ENCODE results near the gene GAS2.

GAS2 gene

DNA sequence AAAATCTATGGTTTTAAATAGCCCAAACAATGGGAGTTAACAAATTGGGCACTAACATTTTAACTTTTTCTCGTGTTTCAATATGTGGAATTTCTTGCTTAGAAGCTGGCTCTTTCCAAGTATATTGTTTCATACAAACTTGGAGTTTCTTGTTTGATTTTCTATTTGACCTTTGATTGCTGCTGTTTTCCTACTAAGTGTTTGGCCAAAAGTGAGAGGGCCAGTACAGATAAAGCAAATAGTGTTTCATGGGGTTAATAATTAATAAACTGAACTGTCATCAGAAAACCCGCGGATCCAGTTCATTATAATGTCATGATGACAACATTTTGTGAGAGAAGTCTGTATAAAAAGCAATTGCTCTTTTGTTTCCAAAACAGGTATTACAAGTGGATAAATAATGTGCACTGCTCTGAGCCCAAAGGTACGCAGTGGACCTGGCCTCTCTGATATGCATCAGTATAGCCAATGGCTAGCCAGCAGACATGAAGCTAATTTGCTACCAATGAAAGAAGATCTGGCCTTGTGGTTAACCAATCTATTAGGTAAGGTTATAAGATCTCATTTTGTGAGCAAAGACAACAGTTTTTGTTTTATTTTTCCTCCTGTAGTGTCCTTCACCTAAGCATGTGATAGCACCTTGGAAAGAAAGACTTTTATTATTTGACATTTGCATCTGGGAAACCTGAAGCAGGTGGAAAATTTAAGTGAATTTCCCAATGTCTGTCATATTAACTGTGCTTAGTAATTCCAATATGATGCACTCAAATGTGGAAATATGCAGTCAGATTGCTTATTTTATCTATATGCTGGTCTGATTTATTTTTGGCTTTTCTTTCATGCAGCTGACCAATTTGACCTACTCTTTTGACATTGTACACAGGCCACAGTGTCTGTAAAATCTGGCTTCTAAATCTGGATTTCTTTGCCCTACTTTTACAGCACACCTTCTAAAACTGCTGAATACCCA lies 8.3 kb downstream of the GAS2 start:
- no peak for DNase-seq (ENCODE audit: low spot score)

DNA sequence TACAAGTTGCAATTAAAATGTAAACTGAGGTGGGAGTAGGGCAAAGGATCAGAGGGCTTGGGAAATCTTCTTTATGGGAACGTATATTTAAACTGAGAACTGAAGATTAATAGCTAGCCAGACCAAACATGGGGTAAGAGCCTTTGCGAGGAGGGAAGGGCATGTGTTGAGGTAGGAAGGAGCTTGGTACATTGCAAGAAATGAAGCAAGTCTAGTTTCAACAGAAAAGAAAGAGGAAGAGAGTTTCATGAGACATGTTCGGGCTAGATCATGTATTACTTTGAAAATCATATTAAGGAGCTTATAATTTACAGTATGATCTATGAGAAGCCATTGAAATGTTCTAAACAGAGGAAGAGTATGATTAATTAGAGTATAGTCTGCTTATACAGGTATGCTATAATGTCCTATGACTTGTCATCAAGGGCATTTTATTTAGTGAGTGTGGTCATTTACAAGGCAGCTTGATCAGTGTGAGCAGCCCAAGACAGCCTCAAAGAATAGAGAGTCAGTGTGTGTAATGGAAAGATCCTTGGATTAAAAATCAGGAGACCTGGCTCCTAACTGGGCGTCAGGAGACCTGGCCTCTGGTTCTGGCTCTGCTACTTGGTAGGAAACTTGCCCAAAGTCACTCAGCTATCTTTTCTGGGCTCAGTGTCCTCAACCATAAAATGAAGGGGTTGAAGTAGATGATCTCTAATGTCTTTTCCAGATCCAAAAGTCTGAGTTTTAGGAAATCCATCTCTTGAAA lies 10.9 kb downstream of the GAS2 start:
- DNase-seq (ENCODE audit: low spot score) = no peak

GRCh38 chr11:22680628-22681027 lies 14.2 kb downstream of the GAS2 start:
- no peak for DNase-seq (ENCODE audit: low spot score)

- no peak for DNase-seq (ENCODE audit: low spot score)
Measured at GRCh38 chr11:22681281-22681812, 14.9 kb downstream of the GAS2 start.

- DNase-seq (ENCODE audit: low spot score) = no peak
Measured at GRCh38 chr11:22684082-22684481, 17.7 kb downstream of the GAS2 start.

- no peak for DNase-seq (ENCODE audit: low spot score)
Measured at GRCh38 chr11:22685111-22685510, 18.7 kb downstream of the GAS2 start.

DNA sequence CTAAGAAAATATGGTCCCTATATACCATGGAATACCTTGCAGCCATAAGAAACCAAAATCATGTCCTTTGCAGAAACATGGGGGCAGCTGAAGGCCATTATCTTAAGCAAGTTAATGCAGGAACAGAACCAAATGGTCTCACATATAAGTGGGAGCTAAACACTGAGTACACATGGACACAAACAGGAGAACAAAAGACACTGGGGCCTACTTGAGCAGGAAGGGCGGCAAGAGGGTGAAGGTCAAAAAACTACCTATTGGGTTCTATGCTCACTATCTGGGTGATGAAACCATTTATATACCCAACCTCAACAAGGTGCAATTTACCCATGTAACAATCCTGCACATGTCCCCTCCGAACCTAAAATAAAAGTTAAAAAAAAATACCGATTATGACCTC lies 22.5 kb downstream of the GAS2 start:
- no peak for DNase-seq (ENCODE audit: low spot score)

DNA sequence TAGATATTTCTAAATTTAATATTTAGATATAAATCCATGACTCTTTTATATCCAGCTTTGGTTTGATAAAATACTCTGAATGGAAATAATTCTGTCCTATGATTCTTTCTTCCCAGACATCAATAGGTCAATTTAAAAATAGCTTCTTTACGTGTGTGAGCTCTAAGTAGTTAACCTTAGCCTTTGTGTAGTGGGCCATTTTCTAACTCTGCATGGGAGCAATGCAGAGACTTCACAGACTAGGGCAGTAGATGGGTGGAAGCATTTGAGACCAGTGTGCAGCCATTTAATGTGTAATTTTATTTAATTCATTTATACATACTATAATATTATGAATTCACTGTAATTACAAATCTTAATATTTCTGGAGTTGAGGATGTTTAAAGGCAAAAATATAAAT lies 23.8 kb downstream of the GAS2 start:
- no peak for DNase-seq (ENCODE audit: low spot score)

DNA sequence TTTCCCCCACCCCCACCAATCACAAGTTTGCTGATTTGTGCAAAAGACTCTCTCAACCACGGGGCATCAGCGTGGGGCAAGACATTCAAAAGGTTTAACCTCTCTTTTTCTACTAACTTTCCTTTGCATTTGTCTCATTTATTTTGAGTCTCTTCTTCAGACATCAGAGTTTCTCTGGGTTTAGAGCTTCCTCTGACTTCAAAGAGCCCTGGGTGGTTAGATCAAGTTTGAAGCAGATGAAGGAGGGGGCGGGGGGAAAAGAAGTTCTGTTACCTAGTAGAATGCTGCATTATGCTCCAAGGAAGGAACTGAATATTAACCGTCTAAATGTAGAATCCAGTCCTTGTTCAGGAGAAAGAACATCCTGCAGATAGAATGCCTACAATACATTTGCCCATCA lies 24.5 kb downstream of the GAS2 start:
- DNase-seq (ENCODE audit: low spot score) = no peak

DNA sequence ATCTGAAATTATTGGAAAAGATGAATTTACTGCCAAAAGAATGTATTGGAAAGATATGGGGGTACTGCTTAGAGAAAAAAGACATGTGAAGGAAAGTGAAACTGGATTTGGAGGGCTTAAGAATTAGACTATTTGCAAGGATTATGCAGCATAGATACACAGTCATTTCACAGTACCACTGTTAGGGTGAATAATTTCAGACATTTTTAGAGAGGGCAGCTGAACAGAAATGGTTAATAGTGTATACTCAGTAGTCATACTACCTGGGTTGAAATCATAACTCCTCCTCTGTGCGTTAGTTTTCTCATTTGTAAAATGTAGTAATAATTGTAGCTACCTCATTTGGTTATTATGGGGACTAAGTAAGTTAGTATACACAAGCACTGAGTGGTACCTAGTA lies 33.0 kb downstream of the GAS2 start:
- no peak for DNase-seq (ENCODE audit: low spot score)

DNA sequence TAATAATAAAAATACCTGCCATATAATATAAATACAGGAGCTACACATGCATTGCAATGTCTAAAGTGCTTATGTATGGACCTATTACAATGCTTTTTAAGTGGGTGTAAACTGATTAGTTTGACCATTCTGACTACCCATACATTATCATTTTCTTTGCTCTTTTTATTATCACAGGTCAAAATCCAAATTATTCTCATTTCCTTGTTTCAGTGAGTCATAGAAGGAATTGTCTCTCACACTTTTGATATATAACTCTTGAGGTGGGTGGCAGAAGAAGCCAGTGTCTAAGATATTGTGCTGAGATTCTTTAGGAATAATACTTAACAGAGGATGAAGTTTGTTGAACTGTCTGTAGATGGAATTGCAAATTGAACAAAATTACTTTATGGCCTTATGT lies 35.6 kb downstream of the GAS2 start:
- no peak for DNase-seq (ENCODE audit: low spot score)

- peak; percentile 10 for DNase-seq (ENCODE audit: low spot score)
Measured at GRCh38 chr11:22703040-22703439, 36.6 kb downstream of the GAS2 start.

- no peak for DNase-seq (ENCODE audit: low spot score)
Measured at GRCh38 chr11:22703591-22703990, 37.2 kb downstream of the GAS2 start.

DNA sequence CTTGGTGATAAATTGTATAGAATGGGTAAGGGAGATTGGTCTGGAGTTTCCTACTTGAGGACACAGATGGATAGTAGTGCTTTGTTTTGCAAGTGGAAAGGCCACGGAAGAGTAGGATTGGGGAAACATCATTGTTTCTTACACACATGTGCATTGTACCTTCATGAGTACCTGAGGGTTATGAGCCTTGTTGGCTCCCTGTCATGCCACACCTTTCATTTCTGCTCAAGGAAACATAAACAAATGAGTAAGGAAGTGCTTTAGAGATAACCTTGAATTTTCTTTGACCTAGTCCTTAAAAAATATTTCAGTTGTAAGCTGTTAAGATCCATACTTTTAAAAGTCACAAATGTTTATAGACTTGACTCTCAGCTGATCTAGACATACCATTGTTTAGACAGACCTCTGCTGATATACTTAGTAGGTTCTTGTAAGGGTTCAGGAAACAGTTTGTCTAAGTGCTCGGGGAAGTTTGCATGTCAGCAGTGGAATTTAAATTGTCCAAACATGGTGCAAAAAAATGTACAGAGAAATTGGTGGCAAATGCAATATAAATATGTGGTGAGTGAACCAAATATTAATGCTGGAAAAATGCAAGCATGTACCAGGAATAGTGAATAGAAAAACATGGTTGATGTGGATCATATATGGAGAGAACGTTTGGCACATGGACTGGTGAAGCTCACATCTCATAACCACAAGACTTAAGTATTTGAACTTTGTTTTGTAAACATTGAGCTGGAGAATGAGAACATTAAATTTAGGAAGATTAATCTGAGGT lies 40.9 kb downstream of the GAS2 start:
- DNase-seq (ENCODE audit: low spot score) = no peak

DNA sequence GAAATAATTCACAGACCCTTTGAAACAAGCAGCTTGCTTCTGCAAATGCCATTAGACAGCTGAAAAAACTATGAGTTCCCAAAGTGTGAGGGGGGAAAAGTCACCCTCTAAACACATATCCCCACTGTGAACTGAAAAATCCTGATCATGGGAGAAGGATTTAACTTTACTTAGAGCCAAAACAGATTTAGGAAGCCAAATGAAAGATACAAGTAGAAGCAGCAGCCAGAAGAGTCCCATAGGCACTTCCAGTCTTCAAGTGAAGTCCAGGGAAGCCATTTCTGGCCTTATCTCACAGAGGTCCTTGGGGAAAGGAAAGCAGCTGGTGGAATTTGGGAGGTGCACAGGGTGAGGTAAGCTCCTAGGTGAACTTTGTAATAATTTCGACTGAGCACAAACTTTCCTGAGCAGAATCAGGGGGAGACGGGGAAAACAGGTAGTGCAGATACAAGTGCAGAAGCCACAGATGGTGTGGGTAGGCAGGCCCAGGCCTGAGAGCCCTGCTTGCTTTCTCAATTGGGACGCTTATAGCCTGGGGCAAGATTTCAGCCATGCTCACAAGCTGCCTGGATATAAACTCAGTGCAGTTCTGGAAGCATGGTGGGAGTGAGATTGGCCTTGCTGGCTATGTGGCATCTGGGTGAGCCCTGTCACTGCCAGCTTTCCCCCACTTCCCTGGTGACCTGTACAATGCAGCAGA lies 44.8 kb downstream of the GAS2 start:
- no peak for DNase-seq (ENCODE audit: low spot score)

- no peak for DNase-seq (ENCODE audit: low spot score)
Measured at GRCh38 chr11:22711880-22712279, 45.5 kb downstream of the GAS2 start.

DNA sequence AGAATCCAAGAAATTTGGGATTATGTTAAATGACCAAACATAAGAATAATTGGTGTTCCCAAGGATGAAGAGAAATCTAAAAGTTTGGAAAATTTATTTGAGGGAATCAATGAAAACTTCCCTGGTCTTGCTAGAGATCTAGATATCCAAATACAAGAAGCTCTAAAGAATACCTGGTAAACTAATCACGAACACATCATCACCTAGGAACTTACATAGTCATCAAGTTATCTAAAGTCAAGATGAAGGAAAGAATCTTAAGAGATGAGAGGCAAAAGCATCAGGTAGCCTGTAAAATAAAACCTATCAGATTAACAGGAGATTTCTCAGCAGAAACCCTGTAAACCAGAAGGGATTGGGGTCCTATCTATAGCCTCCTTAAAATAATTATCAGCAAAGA lies 46.9 kb downstream of the GAS2 start:
- DNase-seq (ENCODE audit: low spot score) = no peak

- no peak for DNase-seq (ENCODE audit: low spot score)
Measured at GRCh38 chr11:22715971-22716370, 49.6 kb downstream of the GAS2 start.

DNA sequence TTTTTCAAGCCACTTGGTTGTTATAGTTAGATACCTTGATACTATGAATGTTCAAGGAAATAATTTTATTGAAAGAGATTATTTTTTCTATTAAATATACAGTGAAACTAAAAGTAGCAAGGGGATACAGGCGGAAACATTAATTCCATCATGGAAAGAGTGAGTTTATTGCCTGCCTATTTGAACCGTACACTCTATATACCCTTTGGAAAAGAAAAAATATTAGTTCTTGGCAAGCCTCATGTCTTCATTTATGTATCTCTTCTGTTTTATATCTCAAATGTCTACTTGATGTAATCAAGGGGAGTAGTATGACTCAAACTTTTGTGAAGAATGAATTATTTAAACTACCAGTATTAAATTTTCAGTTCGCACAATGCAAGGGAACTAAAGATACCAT lies 54.0 kb downstream of the GAS2 start:
- no peak for DNase-seq (ENCODE audit: low spot score)

- no peak for DNase-seq (ENCODE audit: low spot score)
Measured at GRCh38 chr11:22723274-22723673, 56.9 kb downstream of the GAS2 start.

- no peak for DNase-seq (ENCODE audit: low spot score)
Measured at GRCh38 chr11:22725079-22725478, 58.7 kb downstream of the GAS2 start.
